ENCODE data around the gene ENO4. TPM values are rescaled to one million over a fixed set of nuclear protein-coding genes. Genes with fewer than 3 reads are reported as not detected.

ENO4 gene
- total and polyA plus RNA-seq, 9 donors, result 0.30 to 2.8 (median 0.72) TPM

DNA sequence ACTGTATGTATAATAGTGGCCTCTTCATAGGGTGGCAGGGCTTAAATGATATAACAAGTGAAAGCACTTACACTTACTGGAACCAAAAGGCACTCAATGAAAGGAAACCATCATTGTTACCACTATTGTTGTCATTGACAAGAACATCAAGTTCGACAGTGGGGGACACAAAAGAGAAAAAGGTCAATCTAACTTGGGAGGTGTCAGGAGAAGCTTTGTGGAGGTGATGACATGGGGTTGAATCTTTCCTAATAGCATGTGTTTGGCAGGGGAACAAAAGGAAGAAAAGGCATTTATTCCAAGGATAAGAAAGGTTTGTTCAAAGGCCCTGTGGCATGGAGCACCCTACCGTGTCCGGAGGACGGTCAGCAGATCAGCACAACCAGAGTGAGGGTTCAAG is 18.2 kb upstream of the ENO4 start:
- no peak for DNase-seq
- H3K9me3 ChIP-seq, result no peaks in the 10 kb centered on the region
- no peaks in the 10 kb centered on the region for H3K36me3 ChIP-seq
- no peak for TF ChIP-seq CTCF (IDR thresholded peaks at IDR 0.05)
- TF ChIP-seq POLR2A (IDR thresholded peaks at IDR 0.05), result no peak
- no peak for TF ChIP-seq EP300 (IDR thresholded peaks at IDR 0.05)
- no peak overlapping the region for H3K4me3 ChIP-seq
- intact Hi-C loops (cut with DNase I), result no loop called here
- no peaks in the 10 kb centered on the region for H3K27me3 ChIP-seq
- 89 to 91% (median 90%) methylated on average over 4 of the region's 4 CpGs for WGBS, 3 donors
- no peaks in the 10 kb centered on the region for H3K4me1 ChIP-seq (ENCODE audit: insufficient read depth)
- H3K27ac ChIP-seq, result no peak overlapping the region

GRCh38 chr10:116831790-116832189 is 17.5 kb upstream of the ENO4 start:
- 76 to 86% (median 85%) methylated on average over 10 of the region's 10 CpGs for whole genome bisulfite sequencing, 3 donors
- TF ChIP-seq POLR2A (IDR thresholded peaks at IDR 0.05), result no peak
- TF ChIP-seq EP300 (IDR thresholded peaks at IDR 0.05), result no peak
- no peak for TF ChIP-seq CTCF (IDR thresholded peaks at IDR 0.05)
- Histone ChIP-seq H3K27ac (no peak overlapping the region), H3K4me3 (no peak overlapping the region), H3K9me3 (no peaks in the 10 kb centered on the region), H3K36me3 (no peaks in the 10 kb centered on the region), H3K4me1 (ENCODE audit: insufficient read depth) (no peaks in the 10 kb centered on the region), H3K27me3 (no peaks in the 10 kb centered on the region)
- no peak for DNase-seq
- intact Hi-C loops (cut with DNase I), result no loop called here

GRCh38 chr10:116833986-116834985 is 15.0 kb upstream of the ENO4 start:
- no peak for DNase-seq
- H3K4me3 ChIP-seq, result no peak overlapping the region
- H3K9me3 ChIP-seq, result no peaks in the 10 kb centered on the region
- no peaks in the 10 kb centered on the region for H3K27me3 ChIP-seq
- H3K27ac ChIP-seq, result no peak overlapping the region
- no peaks in the 10 kb centered on the region for H3K36me3 ChIP-seq
- intact Hi-C loops (cut with DNase I), result no loop called here
- WGBS, 3 donors, result 78 to 80% (median 80%) methylated on average over 17 of the region's 17 CpGs
- TF ChIP-seq EP300 (IDR thresholded peaks at IDR 0.05), result no peak
- no peak for TF ChIP-seq POLR2A (IDR thresholded peaks at IDR 0.05)
- TF ChIP-seq CTCF (IDR thresholded peaks at IDR 0.05), result no peak
- H3K4me1 ChIP-seq (ENCODE audit: insufficient read depth), result no peaks in the 10 kb centered on the region

DNA sequence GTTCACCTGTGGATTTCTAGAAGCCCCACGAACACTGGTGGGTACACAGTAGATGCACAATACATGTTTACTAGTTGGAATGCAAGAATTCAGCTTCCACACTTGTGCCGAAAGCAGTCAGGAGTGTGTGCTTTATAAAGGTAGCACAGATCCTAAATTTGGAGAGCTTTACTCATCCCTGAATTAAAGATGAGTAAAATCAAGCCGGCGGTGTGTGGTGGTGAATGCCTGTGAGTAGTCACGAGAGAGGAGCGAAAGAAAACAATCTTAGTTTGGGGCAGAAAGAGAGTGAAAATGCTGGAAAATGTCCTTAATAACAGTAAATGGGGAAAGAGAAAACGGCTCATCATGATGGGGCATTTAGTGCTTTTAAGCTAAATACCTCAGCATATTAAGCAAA is 13.6 kb upstream of the ENO4 start:
- Histone ChIP-seq H3K9me3 (no peaks in the 10 kb centered on the region), H3K36me3 (no peaks in the 10 kb centered on the region), H3K27me3 (no peaks in the 10 kb centered on the region), H3K4me3 (no peak overlapping the region), H3K4me1 (ENCODE audit: insufficient read depth) (no peaks in the 10 kb centered on the region), H3K27ac (no peak overlapping the region)
- WGBS, 3 donors, result 74 to 76% (median 75%) methylated on average over 7 of the region's 7 CpGs
- intact Hi-C loops (cut with DNase I), result no loop called here
- TF ChIP-seq EP300 (IDR thresholded peaks at IDR 0.05) (no peak), POLR2A (IDR thresholded peaks at IDR 0.05) (no peak), CTCF (IDR thresholded peaks at IDR 0.05) (no peak)
- no peak for DNase-seq

All from ovary (tissue), 9 donors.